ENCODE data around the gene ZNF276. TPM values are rescaled to one million over a fixed set of nuclear protein-coding genes. Genes with fewer than 3 reads are reported as not detected.
"Not testable (repeated sequence)": the region's sequence is repeated elsewhere in the genome, so short reads cannot be mapped to it uniquely, and the experiment has no call there.

ZNF276 gene
- total RNA-seq, 2 donors from 2014 or later: 28.2 to 32.6 TPM

GRCh38 chr16:89697161-89697615 is 24.1 kb upstream of the ZNF276 start:
- Histone ChIP-seq H3K27ac (ENCODE audit: low read depth, low read length) (no peak overlapping the region), H3K9me3 (ENCODE audit: control insufficient read depth, low read length) (no peaks in the 10 kb centered on the region), H3K4me3 (ENCODE audit: low read length) (no peak overlapping the region), H3K4me1 (ENCODE audit: control insufficient read depth, insufficient read depth, low read length) (peaks cover 4% of the 10 kb centered on the region), H3K36me3 (ENCODE audit: control insufficient read depth, insufficient read depth, low read length) (peaks cover 26% of the 10 kb centered on the region), H3K9ac (ENCODE audit: extremely low read depth, low read length, poor library complexity, severe bottlenecking) (no peak overlapping the region), H3K27me3 (ENCODE audit: control insufficient read depth, insufficient read depth, low read length, poor library complexity, severe bottlenecking) (no peaks in the 10 kb centered on the region)
- H3K27me3 Mint-ChIP-seq (ENCODE audit: insufficient read depth): no peaks in the 10 kb centered on the region
- H3K27ac Mint-ChIP-seq: no peak overlapping the region
- H3K4me1 Mint-ChIP-seq: peaks cover 4% of the 10 kb centered on the region
- WGBS, 2 experiments (ENCODE audit: insufficient coverage in 1 of 2, insufficient read length in 1 of 2): 96 to 98% methylated on average over 17 to 19 of the region's 19 CpGs
- no peak overlapping the region for H3K4me3 Mint-ChIP-seq
- no peak for TF ChIP-seq CTCF (conservative IDR thresholded peaks at IDR 0.05)
- peak; percentile 47 for DNase-seq
- no peaks in the 10 kb centered on the region for H3K9me3 Mint-ChIP-seq
- H3K36me3 Mint-ChIP-seq (ENCODE audit: low read depth): peaks cover 31% of the 10 kb centered on the region

GRCh38 chr16:89697616-89698331 is 23.6 kb upstream of the ZNF276 start:
- no peaks in the 10 kb centered on the region for H3K9me3 ChIP-seq (ENCODE audit: control insufficient read depth, low read length)
- peaks cover 4% of the 10 kb centered on the region for H3K4me1 ChIP-seq (ENCODE audit: control insufficient read depth, insufficient read depth, low read length)
- Mint-ChIP-seq H3K27ac (no peak overlapping the region), H3K36me3 (ENCODE audit: low read depth) (peaks cover 26% of the 10 kb centered on the region), H3K4me1 (peaks cover 4% of the 10 kb centered on the region), H3K9me3 (no peaks in the 10 kb centered on the region), H3K27me3 (ENCODE audit: insufficient read depth) (no peaks in the 10 kb centered on the region), H3K4me3 (no peak overlapping the region)
- DNase-seq: peak; percentile 52
- H3K9ac ChIP-seq (ENCODE audit: extremely low read depth, low read length, poor library complexity, severe bottlenecking): no peak overlapping the region
- H3K27me3 ChIP-seq (ENCODE audit: control insufficient read depth, insufficient read depth, low read length, poor library complexity, severe bottlenecking): no peaks in the 10 kb centered on the region
- H3K27ac ChIP-seq (ENCODE audit: low read depth, low read length): no peak overlapping the region
- no peak overlapping the region for H3K4me3 ChIP-seq (ENCODE audit: low read length)
- H3K36me3 ChIP-seq (ENCODE audit: control insufficient read depth, insufficient read depth, low read length): peaks cover 21% of the 10 kb centered on the region
- 95% methylated on average over 17 to 32 of the region's 32 CpGs for WGBS, 2 experiments (ENCODE audit: insufficient coverage in 1 of 2, insufficient read length in 1 of 2)
- TF ChIP-seq CTCF (conservative IDR thresholded peaks at IDR 0.05): no peak

GRCh38 chr16:89698717-89699116 is 22.6 kb upstream of the ZNF276 start:
- H3K36me3 Mint-ChIP-seq (ENCODE audit: low read depth): peaks cover 19% of the 10 kb centered on the region
- not testable (repeated sequence) for H3K9me3 ChIP-seq (ENCODE audit: control insufficient read depth, low read length); H3K9ac ChIP-seq (ENCODE audit: extremely low read depth, low read length, poor library complexity, severe bottlenecking); H3K27ac Mint-ChIP-seq; H3K4me1 ChIP-seq (ENCODE audit: control insufficient read depth, insufficient read depth, low read length); H3K27me3 Mint-ChIP-seq (ENCODE audit: insufficient read depth); H3K9me3 Mint-ChIP-seq; H3K27me3 ChIP-seq (ENCODE audit: control insufficient read depth, insufficient read depth, low read length, poor library complexity, severe bottlenecking); H3K4me3 Mint-ChIP-seq; H3K4me1 Mint-ChIP-seq; H3K4me3 ChIP-seq (ENCODE audit: low read length); DNase-seq; H3K27ac ChIP-seq (ENCODE audit: low read depth, low read length)
- 96% methylated on average over 7 to 14 of the region's 14 CpGs for WGBS, 2 experiments (ENCODE audit: insufficient coverage in 1 of 2, insufficient read length in 1 of 2)
- H3K36me3 ChIP-seq (ENCODE audit: control insufficient read depth, insufficient read depth, low read length): peaks cover 13% of the 10 kb centered on the region

GRCh38 chr16:89699629-89700099 is 21.7 kb upstream of the ZNF276 start:
- H3K27me3 Mint-ChIP-seq (ENCODE audit: insufficient read depth); H3K9me3 ChIP-seq (ENCODE audit: control insufficient read depth, low read length); H3K4me1 ChIP-seq (ENCODE audit: control insufficient read depth, insufficient read depth, low read length); H3K4me1 Mint-ChIP-seq; H3K27me3 ChIP-seq (ENCODE audit: control insufficient read depth, insufficient read depth, low read length, poor library complexity, severe bottlenecking); H3K9me3 Mint-ChIP-seq; DNase-seq: not testable (repeated sequence)
- peak overlapping the region; percentile 13 for H3K27ac ChIP-seq (ENCODE audit: low read depth, low read length)
- H3K4me3 Mint-ChIP-seq: peak overlapping the region; percentile 69
- 70 to 79% methylated on average over 13 to 18 of the region's 18 CpGs for WGBS, 2 experiments (ENCODE audit: insufficient coverage in 1 of 2, insufficient read length in 1 of 2)
- H3K4me3 ChIP-seq (ENCODE audit: low read length): peak overlapping the region; percentile 71
- H3K27ac Mint-ChIP-seq: peak overlapping the region; percentile 82
- peak overlapping the region; percentile 30 for H3K9ac ChIP-seq (ENCODE audit: extremely low read depth, low read length, poor library complexity, severe bottlenecking)
- peaks cover 16% of the 10 kb centered on the region for H3K36me3 Mint-ChIP-seq (ENCODE audit: low read depth)
- H3K36me3 ChIP-seq (ENCODE audit: control insufficient read depth, insufficient read depth, low read length): peaks cover 13% of the 10 kb centered on the region
